Kidney (tissue), 14 donors: ENCODE measurements around the gene DCST1. TPM values are rescaled to one million over a fixed set of nuclear protein-coding genes. Genes with fewer than 3 reads are reported as not detected.
A peak's percentile ranks its signal among the peaks of the same experiment; 100 is the strongest.

Source experiments
- DNase-seq, 5 donors: peaks; one replicate each; pipeline ENCODE4 v3.0.0-alpha.2; 2013 to 2020
- FAIRE-seq: peaks from 2 replicates; lab custom pipeline; 2012; peaks lifted over from hg19 to GRCh38; lab: Jason Lieb, UNC
- H3K27ac ChIP-seq, 2 donors: one replicate each; pipeline ENCODE4 v1.7.0; 2013; ENCODE audit warnings: low read depth in 2 of 2, low read length in 2 of 2, inconsistent platforms in 1 of 2
- H3K27me3 ChIP-seq: one replicate; pipeline ENCODE4 v1.7.1; 2013; ENCODE audit warnings: low read length, inconsistent platforms; ENCODE audit not compliant: control insufficient read depth, insufficient read depth
- H3K36me3 ChIP-seq, 3 donors: one replicate each; pipeline versions ENCODE4 v1.7.0 to v1.7.1; 2013; ENCODE audit warnings: low read length in 3 of 3, control low read depth in 1 of 3, inconsistent platforms in 1 of 3; ENCODE audit not compliant: insufficient read depth in 3 of 3, control insufficient read depth in 2 of 3
- H3K4me1 ChIP-seq, 3 donors: one replicate each; pipeline versions ENCODE4 v1.7.0 to v1.7.1; 2013; ENCODE audit warnings: low read length in 3 of 3, inconsistent platforms in 1 of 3, low read depth in 1 of 3; ENCODE audit not compliant: control insufficient read depth in 2 of 3, insufficient read depth in 2 of 3
- H3K4me3 ChIP-seq, 3 donors: one replicate each; pipeline versions ENCODE4 v1.7.0 to v1.8.1; 2013; ENCODE audit warnings: low read length in 3 of 3, control low read depth in 1 of 3, inconsistent platforms in 1 of 3
- H3K9ac ChIP-seq, 3 donors: one replicate each; pipeline versions ENCODE4 v1.7.0 to v1.7.1; 2013; ENCODE audit warnings: low read length in 3 of 3, control low read depth in 1 of 3, inconsistent platforms in 1 of 3
- H3K9me3 ChIP-seq, 3 donors: one replicate each; pipeline versions ENCODE4 v1.7.0 to v1.7.1; 2013; ENCODE audit warnings: low read length in 3 of 3, control low read depth in 1 of 3, inconsistent platforms in 1 of 3; ENCODE audit not compliant: control insufficient read depth in 2 of 3, insufficient read depth in 1 of 3
- CTCF ChIP-seq: IDR thresholded peaks from 3 replicates; pipeline ENCODE4 v1.5.1; 2012; ENCODE audit warnings: mild to moderate bottlenecking, moderate library complexity, borderline replicate concordance; ENCODE audit not compliant: insufficient read depth; ENCODE audit errors: extremely low read depth
- intact Hi-C: fragments of 100-400 bp; cut with DNase I; formaldehyde crosslinking; loops from one replicate; pipeline ENCODE4 v1.11.1; 2022
- polyA plus RNA-seq: library from polyadenylated mRNA; stranded (reverse); fragments of 350-450 nt; fragmentation: Illumina TruSeq; extraction: RNeasy Lipid Tissue Mini Kit (QIAGEN cat#74804); gene quantifications from one replicate; pipeline ENCODE4 v1.2.3, GENCODE V29; 2014; ENCODE audit warnings: low read depth, low replicate concordance; ENCODE audit not compliant: insufficient read depth
- total RNA-seq: library from RNA; stranded (reverse); fragmentation: NEBNext Ultra II Directional; extraction: Animal tissue kit (Norgen Biotek cat#: 25700); gene quantifications from one replicate; pipeline ENCODE4 v1.2.1, GENCODE V29; 2021
- donor health status: control.
- donor health status: control.
- donor health status: control.
- donor health status: control.
- donor health status: control.
- donor health status: DM: yes; HTN: yes; CAD: no.
- donor health status: Normal renal cell carcinoma (clear cell type).

The DCST1 gene
- total and polyA plus RNA-seq, 2 donors from 2014 or later: not detected

GRCh38 chr1:155050560-155051341, 17.1 kb downstream of the DCST1 start, which contains the start of gene ADAM15:
Gene ADAM15 (plus strand): TSS chr1:155051316. CDS start chr1:155051387, 71 bp downstream.
- Histone ChIP-seq H3K27ac (peak within 1 kb of the TSS; percentile 78 to 82), H3K4me1 (peaks cover 0 to 16% (median 8%) of the 10 kb centered on the region in 3 donors), H3K36me3 (no peaks in the 10 kb centered on the region), H3K9me3 (no peaks in the 10 kb centered on the region), H3K4me3 (peak within 1 kb of the TSS; percentile 53 to 74 (median 73)), H3K27me3 (no peaks in the 10 kb centered on the region), H3K9ac (peak within 1 kb of the TSS; percentile 36 to 80 (median 64))
- intact Hi-C loops: no loop called here
- peak; percentile 85 for TF ChIP-seq CTCF
- FAIRE-seq: no peak
- DNase-seq: peak; percentile 85 to 90 (median 89)

GRCh38 chr1:155051342-155051776, 17.7 kb downstream of the DCST1 start:
- FAIRE-seq: no peak
- peak in 1 of 5 donors; percentile 32 for DNase-seq
- Histone ChIP-seq H3K27ac (peak overlapping the region; percentile 67 to 71), H3K9ac (peak overlapping the region in 2 of 3 donors; percentile 64 to 80), H3K27me3 (no peaks in the 10 kb centered on the region), H3K4me1 (peaks cover 0 to 16% (median 8%) of the 10 kb centered on the region in 3 donors), H3K4me3 (peak overlapping the region; percentile 21 to 70 (median 56)), H3K9me3 (no peaks in the 10 kb centered on the region), H3K36me3 (no peaks in the 10 kb centered on the region)
- intact Hi-C loops: no loop called here
- TF ChIP-seq CTCF: no peak

- peak overlapping the region; percentile 67 to 71 for H3K27ac ChIP-seq
- peak overlapping the region; percentile 21 to 70 (median 56) for H3K4me3 ChIP-seq
- H3K4me1 ChIP-seq: peaks cover 0 to 16% (median 8%) of the 10 kb centered on the region in 3 donors
- intact Hi-C loops: no loop called here
- no peak for TF ChIP-seq CTCF
- DNase-seq: peak in 4 of 5 donors; percentile 10 to 90 (median 40)
- no peaks in the 10 kb centered on the region for H3K27me3 ChIP-seq
- FAIRE-seq: no peak
- no peaks in the 10 kb centered on the region for H3K36me3 ChIP-seq
- H3K9me3 ChIP-seq: no peaks in the 10 kb centered on the region
- peak overlapping the region in 2 of 3 donors; percentile 64 to 80 for H3K9ac ChIP-seq
Observed at GRCh38 chr1:155051777-155052398, 18.3 kb downstream of the DCST1 start.
